GM12864 (cell line): ENCODE results near the gene HLF.

Experiments
- DNase-seq: peaks from one replicate; pipeline ENCODE4 v3.0.0-alpha.2; 2011; ENCODE audit warnings: low read depth
- H3K4me3 ChIP-seq: 2 replicates; pipeline ENCODE4 v1.5.1; 2011; ENCODE audit warnings: mild to moderate bottlenecking, low read depth, low read length, control low read depth
- TF ChIP-seq, protein P1 (sequence below): IDR thresholded peaks from 2 replicates; pipeline ENCODE4 v1.5.1; 2011; ENCODE audit warnings: low read depth, mild to moderate bottlenecking, moderate library complexity, low read length, control low read depth, inconsistent platforms; ENCODE audit errors: missing control alignments

The HLF gene

DNA sequence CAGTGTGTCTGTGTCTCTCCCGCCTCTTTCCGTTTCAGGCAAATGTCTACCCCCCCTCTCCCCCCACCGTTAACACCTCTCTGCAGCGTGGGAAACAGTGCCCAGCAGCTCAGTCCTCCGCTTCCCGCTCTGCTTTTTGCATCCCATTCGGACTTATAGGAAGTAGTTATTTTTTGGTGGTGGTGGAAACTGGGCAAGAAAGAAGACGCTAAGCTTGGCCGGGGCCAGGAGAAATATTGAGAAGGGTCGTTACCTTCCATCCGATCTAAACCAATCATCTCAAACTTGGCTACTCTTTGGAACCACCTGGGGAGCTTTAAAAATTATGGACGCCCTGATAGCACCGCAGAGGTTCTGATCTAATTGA, 499 bp upstream of the HLF start:
- no peak for DNase-seq
- H3K4me3 ChIP-seq: peak overlapping the region; percentile 13; the same call in 1 of the 2 replicates
- TF ChIP-seq, protein P1, sequence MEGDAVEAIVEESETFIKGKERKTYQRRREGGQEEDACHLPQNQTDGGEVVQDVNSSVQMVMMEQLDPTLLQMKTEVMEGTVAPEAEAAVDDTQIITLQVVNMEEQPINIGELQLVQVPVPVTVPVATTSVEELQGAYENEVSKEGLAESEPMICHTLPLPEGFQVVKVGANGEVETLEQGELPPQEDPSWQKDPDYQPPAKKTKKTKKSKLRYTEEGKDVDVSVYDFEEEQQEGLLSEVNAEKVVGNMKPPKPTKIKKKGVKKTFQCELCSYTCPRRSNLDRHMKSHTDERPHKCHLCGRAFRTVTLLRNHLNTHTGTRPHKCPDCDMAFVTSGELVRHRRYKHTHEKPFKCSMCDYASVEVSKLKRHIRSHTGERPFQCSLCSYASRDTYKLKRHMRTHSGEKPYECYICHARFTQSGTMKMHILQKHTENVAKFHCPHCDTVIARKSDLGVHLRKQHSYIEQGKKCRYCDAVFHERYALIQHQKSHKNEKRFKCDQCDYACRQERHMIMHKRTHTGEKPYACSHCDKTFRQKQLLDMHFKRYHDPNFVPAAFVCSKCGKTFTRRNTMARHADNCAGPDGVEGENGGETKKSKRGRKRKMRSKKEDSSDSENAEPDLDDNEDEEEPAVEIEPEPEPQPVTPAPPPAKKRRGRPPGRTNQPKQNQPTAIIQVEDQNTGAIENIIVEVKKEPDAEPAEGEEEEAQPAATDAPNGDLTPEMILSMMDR: no peak

DNA sequence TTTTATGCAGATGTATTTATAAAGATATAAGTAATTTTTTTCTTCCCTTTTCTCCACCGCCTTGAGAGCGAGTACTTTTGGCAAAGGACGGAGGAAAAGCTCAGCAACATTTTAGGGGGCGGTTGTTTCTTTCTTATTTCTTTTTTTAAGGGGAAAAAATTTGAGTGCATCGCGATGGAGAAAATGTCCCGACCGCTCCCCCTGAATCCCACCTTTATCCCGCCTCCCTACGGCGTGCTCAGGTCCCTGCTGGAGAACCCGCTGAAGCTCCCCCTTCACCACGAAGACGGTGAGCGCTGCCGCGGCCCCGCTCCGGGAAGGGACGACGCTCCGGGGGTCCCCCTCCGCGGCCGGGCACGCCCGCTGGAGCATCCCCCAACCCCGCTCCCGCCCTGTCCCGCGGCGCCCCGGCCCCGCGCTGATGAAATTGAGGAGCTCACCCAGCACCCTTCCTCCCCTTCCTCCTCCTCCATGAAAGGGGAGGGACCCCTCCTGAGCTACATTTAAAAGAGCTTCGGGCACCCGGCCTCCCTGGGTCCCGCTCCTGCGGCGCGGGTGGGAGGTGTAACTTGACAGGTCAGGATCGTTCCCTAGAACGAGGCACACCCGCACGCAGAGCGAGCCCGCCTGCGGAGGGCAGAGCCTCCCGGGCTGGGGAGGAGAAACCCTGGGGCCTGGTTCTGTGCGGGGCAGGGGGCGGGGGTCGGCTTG, 706 bp downstream of the HLF start:
- H3K4me3 ChIP-seq: no peak overlapping the region; the same call in 1 of the 2 replicates
- TF ChIP-seq, protein P1: no peak
- no peak for DNase-seq

DNA sequence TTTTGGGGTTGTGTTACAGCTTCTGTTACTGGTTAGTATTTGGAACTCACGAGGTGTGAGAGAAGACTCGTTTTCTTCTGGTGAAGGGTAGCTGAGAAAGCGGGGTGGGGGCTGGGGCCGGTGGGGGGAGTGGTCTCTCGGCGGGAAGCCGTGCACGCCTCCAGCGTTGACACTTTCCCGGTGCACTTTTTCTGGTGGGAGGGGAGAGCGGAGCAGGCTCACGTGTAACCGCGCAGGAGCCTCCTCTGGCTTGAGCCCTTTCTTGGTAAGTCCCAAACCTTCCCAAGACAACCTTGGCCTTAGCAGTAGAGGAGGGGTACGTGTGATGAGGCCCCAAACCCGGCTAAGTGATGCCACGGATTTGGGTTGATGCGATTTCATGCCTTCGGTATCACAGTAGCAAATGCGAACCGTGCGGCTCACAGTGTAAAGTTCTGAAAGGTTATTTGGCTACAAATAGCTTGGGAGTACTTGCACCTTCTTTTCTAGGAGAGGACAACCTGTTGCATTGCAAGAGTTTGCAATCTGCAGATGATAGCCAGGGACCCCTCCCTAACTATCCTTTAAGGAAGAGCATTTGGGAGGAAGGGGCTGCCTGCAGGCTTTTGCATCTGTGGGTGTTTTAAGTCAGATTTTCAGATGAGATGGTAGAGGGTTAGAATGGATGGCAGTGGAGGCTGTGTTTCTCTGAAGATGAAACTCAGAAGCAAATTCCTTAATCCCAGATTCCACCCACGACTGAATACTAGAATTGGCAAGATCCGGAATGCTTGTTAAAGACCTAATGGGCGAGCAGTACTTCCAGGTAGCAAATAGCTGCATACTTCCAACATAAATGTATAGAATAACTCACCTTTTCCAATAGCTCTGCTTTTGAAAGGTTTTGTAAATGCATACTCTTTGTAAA, 1.5 kb downstream of the HLF start:
- no peak for DNase-seq
- no peak overlapping the region for H3K4me3 ChIP-seq
- TF ChIP-seq, protein P1: no peak

DNA sequence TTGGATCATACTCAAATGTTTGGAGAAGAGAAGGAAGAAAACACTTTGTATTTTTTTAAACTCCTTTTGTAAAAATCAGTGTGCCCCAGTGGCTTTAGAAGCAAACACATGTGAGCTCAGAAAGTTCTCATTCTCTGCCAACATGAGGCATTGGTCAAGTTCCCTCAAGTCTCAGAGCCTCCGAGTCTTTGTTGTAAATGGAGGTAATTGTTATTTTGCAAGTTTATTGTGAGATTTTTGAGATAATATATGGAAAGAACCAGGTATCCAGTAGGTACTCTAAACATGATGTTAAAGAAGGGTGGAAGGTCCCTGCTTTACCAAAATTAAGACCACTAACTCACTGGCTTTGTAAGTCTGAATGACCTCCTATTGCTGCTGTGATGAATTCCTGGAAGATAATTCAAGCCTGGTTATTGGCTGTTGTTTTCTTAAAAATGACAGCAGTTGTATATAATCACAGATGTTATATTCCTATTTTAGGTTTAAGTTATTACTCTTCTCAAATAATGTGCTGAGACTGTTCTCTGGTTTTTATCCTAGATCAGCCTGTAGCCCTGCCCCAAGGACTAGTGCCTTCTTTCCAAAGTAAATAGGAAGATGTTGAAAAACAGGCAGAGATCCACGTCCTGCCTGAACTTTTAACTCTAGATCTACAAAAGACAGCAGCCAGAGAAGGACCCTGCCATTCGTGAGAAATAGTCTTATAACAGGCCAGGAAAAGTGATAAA, 2.4 kb downstream of the HLF start:
- no peak for DNase-seq
- no peak overlapping the region for H3K4me3 ChIP-seq
- TF ChIP-seq, protein P1: no peak

DNA sequence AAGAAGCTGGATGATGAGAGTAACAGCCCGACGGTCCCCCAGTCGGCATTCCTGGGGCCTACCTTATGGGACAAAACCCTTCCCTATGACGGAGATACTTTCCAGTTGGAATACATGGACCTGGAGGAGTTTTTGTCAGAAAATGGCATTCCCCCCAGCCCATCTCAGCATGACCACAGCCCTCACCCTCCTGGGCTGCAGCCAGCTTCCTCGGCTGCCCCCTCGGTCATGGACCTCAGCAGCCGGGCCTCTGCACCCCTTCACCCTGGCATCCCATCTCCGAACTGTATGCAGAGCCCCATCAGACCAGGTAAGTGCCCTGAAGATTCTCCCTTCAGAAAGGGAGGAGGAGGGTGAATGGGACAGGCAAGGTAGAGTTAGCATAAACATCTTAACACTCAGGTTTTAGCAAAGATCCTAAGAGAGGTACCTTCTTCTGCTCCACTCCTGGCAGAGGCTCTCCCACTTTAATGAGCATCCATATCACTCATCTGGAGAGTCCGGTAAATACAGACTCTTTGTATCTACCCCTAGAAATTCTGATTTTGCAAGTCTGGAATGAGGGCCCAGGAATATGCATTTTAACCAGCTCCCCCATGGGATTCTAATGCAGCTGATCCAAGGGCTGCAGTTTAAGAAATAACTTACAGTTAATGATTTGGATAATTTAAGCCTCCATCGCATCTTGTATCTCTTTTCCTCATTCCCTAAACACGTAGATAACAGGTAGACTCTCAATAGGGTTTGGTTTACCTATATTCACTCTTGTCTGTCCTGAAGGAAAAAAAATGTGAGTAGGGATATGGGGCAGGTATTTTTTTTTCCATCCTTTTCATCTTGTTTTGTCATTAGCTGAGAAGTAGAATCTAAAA, 3.3 kb downstream of the HLF start:
- TF ChIP-seq, protein P1: no peak
- H3K4me3 ChIP-seq: no peak overlapping the region
- no peak for DNase-seq
